ELR (cell line): ENCODE results near the gene TM9SF1.
"Not testable (repeated sequence)": the region's sequence is repeated elsewhere in the genome, so short reads cannot be mapped to it uniquely, and the experiment has no call there.

Experiments
- DNase-seq: peaks from one replicate; pipeline ENCODE4 v3.0.0-alpha.2; 2015; ENCODE audit warnings: low read depth

The TM9SF1 gene

GRCh38 chr14:24224618-24225071 lies 29.4 kb upstream of the TM9SF1 start:
- peak; percentile 91 for DNase-seq

- DNase-seq = not testable (repeated sequence)
These were observed 27.7 kb upstream of the TM9SF1 start for GRCh38 chr14:24222987-24223386.

- no peak for DNase-seq
These were observed 24.3 kb upstream of the TM9SF1 start for GRCh38 chr14:24219521-24219920.

- DNase-seq = no peak
These were observed 23.8 kb upstream of the TM9SF1 start for GRCh38 chr14:24219080-24219479.

- not testable (repeated sequence) for DNase-seq
These were observed 21.6 kb upstream of the TM9SF1 start for GRCh38 chr14:24216876-24217275.

GRCh38 chr14:24216345-24216699 lies 21.1 kb upstream of the TM9SF1 start:
- no peak for DNase-seq

- peak; percentile 84 for DNase-seq
These were observed 20.5 kb upstream of the TM9SF1 start, which contains the start of gene MDP1 for GRCh38 chr14:24215495-24216344. TSS of gene MDP1 (minus strand) at chr14:24216066. CDS start at chr14:24215955, 111 bp downstream.

GRCh38 chr14:24213866-24214662 lies 18.8 kb upstream of the TM9SF1 start:
- no peak for DNase-seq

GRCh38 chr14:24212924-24213865 lies 18.0 kb upstream of the TM9SF1 start, which contains the start of gene CHMP4A:
TSS of gene CHMP4A (minus strand) at chr14:24213488. CDS start at chr14:24213439, 49 bp downstream.
- peak; percentile 99 for DNase-seq

- DNase-seq = no peak
These were observed 16.1 kb upstream of the TM9SF1 start for GRCh38 chr14:24211311-24211710.

GRCh38 chr14:24207625-24208024 lies 12.4 kb upstream of the TM9SF1 start:
- no peak for DNase-seq

- no peak for DNase-seq
These were observed 11.9 kb upstream of the TM9SF1 start for GRCh38 chr14:24207104-24207551.

GRCh38 chr14:24206260-24207103 lies 11.2 kb upstream of the TM9SF1 start:
- no peak for DNase-seq

- DNase-seq = no peak
These were observed 9.2 kb upstream of the TM9SF1 start for GRCh38 chr14:24204163-24205146.

GRCh38 chr14:24203249-24203886 lies 8.1 kb upstream of the TM9SF1 start:
- not testable (repeated sequence) for DNase-seq

- not testable (repeated sequence) for DNase-seq
These were observed 7.3 kb upstream of the TM9SF1 start for GRCh38 chr14:24202538-24202937.

GRCh38 chr14:24198814-24199524 lies 3.7 kb upstream of the TM9SF1 start:
- DNase-seq = no peak

GRCh38 chr14:24197056-24197450 lies 1.8 kb upstream of the TM9SF1 start:
- DNase-seq = no peak
